Brain microvascular endothelial cell (primary cell): ENCODE data around the gene TPRN.
A peak's percentile ranks its signal among the peaks of the same experiment; 100 is the strongest.
"Not testable (repeated sequence)": the region's sequence is repeated elsewhere in the genome, so short reads cannot be mapped to it uniquely, and the experiment has no call there.

Source experiments
- DNase-seq: peaks from one replicate; pipeline ENCODE4 v3.0.0-alpha.2; 2020
- H3K27ac ChIP-seq: fragments of 250-450 bp; sonication (Bioruptor Pico); 2 replicates; pipeline ENCODE4 v1.5.1; 2020; ENCODE audit warnings: mild to moderate bottlenecking, moderate library complexity
- H3K27me3 ChIP-seq: fragments of 250-450 bp; sonication (Bioruptor Pico); replicated peaks from 2 replicates; pipeline ENCODE4 v1.5.1; 2020; ENCODE audit warnings: mild to moderate bottlenecking
- H3K36me3 ChIP-seq: fragments of 250-450 bp; sonication (Bioruptor Pico); replicated peaks from 2 replicates; pipeline ENCODE4 v1.5.1; 2020; ENCODE audit warnings: mild to moderate bottlenecking
- H3K4me3 ChIP-seq: 2 replicates; pipeline ENCODE4 v1.5.1; 2011; ENCODE audit warnings: low read depth, mild to moderate bottlenecking, control low read depth, low read length, moderate library complexity
- CTCF ChIP-seq: IDR thresholded peaks from 2 replicates; pipeline ENCODE4 v1.5.1; 2011; ENCODE audit warnings: low read depth, mild to moderate bottlenecking, moderate library complexity, low read length, control low read depth, inconsistent platforms; ENCODE audit errors: missing control alignments
- in situ Hi-C: cut with HindIII; loops from 2 replicates; pipeline ENCODE4 v1.10.0; 2017; ENCODE audit warnings: low sequenced_read_pairs, low pct_ligation_motif_present

Gene TPRN

GRCh38 chr9:137240841-137241489 is 40.4 kb upstream of the TPRN start, which contains the start of gene TUBB4B:
TUBB4B (plus strand) TSS chr9:137241287; CDS start chr9:137241361, 74 bp downstream.
- Histone ChIP-seq H3K27me3 (no peaks in the 10 kb centered on the region), H3K36me3 (peaks cover 25% of the 10 kb centered on the region), H3K27ac (peak within 1 kb of the TSS; percentile 78), H3K4me3 (peak within 1 kb of the TSS; percentile 86)
- in situ Hi-C loops, result no loop called here
- TF ChIP-seq CTCF, result no peak
- peak; percentile 100 for DNase-seq

GRCh38 chr9:137240318-137240840 is 39.8 kb upstream of the TPRN start:
- no peak for TF ChIP-seq CTCF
- H3K27ac ChIP-seq, result peak overlapping the region; percentile 78
- DNase-seq, result peak; percentile 40
- in situ Hi-C loops, result no loop called here
- peaks cover 25% of the 10 kb centered on the region for H3K36me3 ChIP-seq
- no peaks in the 10 kb centered on the region for H3K27me3 ChIP-seq
- H3K4me3 ChIP-seq, result peak overlapping the region; percentile 71

- Histone ChIP-seq H3K36me3 (peaks cover 25% of the 10 kb centered on the region), H3K27ac (peak overlapping the region; percentile 78), H3K4me3 (peak overlapping the region; percentile 71)
- H3K27me3 ChIP-seq, in situ Hi-C loops, DNase-seq: not testable (repeated sequence)
These were observed 39.1 kb upstream of the TPRN start for GRCh38 chr9:137239541-137240200.

- H3K27me3 ChIP-seq, result no peaks in the 10 kb centered on the region
- no peak for TF ChIP-seq CTCF
- DNase-seq, result no peak
- H3K27ac ChIP-seq, result no peak overlapping the region
- H3K4me3 ChIP-seq, result no peak overlapping the region
- in situ Hi-C loops, result no loop called here
- peaks cover 15% of the 10 kb centered on the region for H3K36me3 ChIP-seq
These were observed 37.5 kb upstream of the TPRN start for GRCh38 chr9:137237759-137238726.

- no peak for TF ChIP-seq CTCF
- in situ Hi-C loops, result no loop called here
- Histone ChIP-seq H3K27me3 (no peaks in the 10 kb centered on the region), H3K27ac (no peak overlapping the region), H3K36me3 (peaks cover 5% of the 10 kb centered on the region), H3K4me3 (no peak overlapping the region)
- no peak for DNase-seq
These were observed 36.4 kb upstream of the TPRN start for GRCh38 chr9:137236936-137237421.
